Osteocyte (in vitro differentiated cells): ENCODE data around the gene DOK1. TPM values are rescaled to one million over a fixed set of nuclear protein-coding genes. Genes with fewer than 3 reads are reported as not detected.

ENCODE experiments used
- DNase-seq: peaks from one replicate; pipeline ENCODE4 v3.0.0; 2021; ENCODE audit warnings: mixed read lengths; ENCODE audit not compliant: unreplicated experiment; ENCODE audit errors: extremely low spot score
- H3K27ac Mint-ChIP-seq: one replicate; pipeline ENCODE4 v1.8.0; 2021; ENCODE audit warnings: mild to moderate bottlenecking, mixed read lengths; ENCODE audit not compliant: unreplicated experiment
- H3K27me3 Mint-ChIP-seq: one replicate; pipeline ENCODE4 v1.8.0; 2021; ENCODE audit warnings: mixed read lengths; ENCODE audit not compliant: unreplicated experiment
- H3K36me3 Mint-ChIP-seq: one replicate; pipeline ENCODE4 v1.8.0; 2021; ENCODE audit warnings: mixed read lengths; ENCODE audit not compliant: unreplicated experiment
- H3K4me1 Mint-ChIP-seq: one replicate; pipeline ENCODE4 v1.8.0; 2021; ENCODE audit warnings: mixed read lengths; ENCODE audit not compliant: unreplicated experiment
- H3K4me3 Mint-ChIP-seq: one replicate; pipeline ENCODE4 v1.8.0; 2021; ENCODE audit warnings: mild to moderate bottlenecking, moderate library complexity, mixed read lengths; ENCODE audit not compliant: unreplicated experiment
- H3K9me3 Mint-ChIP-seq: one replicate; pipeline ENCODE4 v1.8.0; 2021; ENCODE audit warnings: mixed read lengths; ENCODE audit not compliant: unreplicated experiment
- total RNA-seq: library from RNA; stranded (reverse); gene quantifications from 2 replicates; pipeline ENCODE4 v1.2.1, GENCODE V29; 2021
- TF ChIP-seq, protein P1 (sequence below): fragments of 200-600 bp; sonication (generic); IDR thresholded peaks from 2 replicates; pipeline ENCODE4 v1.5.0; 2021; ENCODE audit warnings: antibody characterized with exemption, mild to moderate bottlenecking, moderate library complexity

The DOK1 gene
- total RNA-seq, 1 donor from 2014 or later, result 17.7 TPM

DNA sequence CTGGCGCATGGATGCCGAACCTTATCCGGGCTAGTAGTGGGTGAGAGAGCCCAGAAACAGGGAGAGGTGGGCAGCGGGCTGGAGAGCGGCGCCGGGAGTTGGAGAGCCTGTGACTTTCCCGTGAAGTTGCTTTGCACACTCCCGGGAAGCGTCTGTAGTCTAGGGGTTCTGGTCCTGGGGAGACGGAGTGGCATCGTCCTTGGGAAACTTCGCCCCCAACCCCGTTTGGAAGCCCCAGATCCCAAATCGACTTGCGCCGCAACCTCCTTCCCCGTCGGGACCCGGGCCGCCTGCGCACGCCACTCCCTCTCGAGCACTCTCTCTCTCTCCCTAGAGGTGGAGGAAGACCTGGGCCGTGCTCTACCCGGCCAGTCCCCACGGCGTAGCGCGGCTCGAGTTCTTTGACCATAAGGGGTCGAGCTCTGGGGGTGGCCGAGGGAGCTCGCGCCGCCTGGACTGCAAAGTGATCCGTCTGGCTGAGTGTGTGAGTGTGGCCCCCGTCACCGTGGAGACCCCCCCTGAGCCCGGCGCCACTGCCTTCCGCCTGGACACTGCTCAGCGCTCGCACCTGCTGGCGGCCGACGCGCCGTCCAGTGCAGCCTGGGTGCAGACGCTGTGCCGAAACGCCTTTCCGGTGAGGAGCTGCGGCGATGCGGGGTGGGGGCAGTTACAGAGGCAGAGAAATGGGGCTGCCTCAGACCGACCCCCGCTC, 456 bp downstream of the DOK1 start:
- DNase-seq, result no peak
- Mint-ChIP-seq H3K27ac (peak overlapping the region; percentile 79), H3K27me3 (no peaks in the 10 kb centered on the region), H3K36me3 (peaks cover 6% of the 10 kb centered on the region), H3K4me3 (peak overlapping the region; percentile 80), H3K4me1 (peaks cover 38% of the 10 kb centered on the region), H3K9me3 (no peaks in the 10 kb centered on the region)
- TF ChIP-seq, protein P1, sequence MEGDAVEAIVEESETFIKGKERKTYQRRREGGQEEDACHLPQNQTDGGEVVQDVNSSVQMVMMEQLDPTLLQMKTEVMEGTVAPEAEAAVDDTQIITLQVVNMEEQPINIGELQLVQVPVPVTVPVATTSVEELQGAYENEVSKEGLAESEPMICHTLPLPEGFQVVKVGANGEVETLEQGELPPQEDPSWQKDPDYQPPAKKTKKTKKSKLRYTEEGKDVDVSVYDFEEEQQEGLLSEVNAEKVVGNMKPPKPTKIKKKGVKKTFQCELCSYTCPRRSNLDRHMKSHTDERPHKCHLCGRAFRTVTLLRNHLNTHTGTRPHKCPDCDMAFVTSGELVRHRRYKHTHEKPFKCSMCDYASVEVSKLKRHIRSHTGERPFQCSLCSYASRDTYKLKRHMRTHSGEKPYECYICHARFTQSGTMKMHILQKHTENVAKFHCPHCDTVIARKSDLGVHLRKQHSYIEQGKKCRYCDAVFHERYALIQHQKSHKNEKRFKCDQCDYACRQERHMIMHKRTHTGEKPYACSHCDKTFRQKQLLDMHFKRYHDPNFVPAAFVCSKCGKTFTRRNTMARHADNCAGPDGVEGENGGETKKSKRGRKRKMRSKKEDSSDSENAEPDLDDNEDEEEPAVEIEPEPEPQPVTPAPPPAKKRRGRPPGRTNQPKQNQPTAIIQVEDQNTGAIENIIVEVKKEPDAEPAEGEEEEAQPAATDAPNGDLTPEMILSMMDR, result no peak

DNA sequence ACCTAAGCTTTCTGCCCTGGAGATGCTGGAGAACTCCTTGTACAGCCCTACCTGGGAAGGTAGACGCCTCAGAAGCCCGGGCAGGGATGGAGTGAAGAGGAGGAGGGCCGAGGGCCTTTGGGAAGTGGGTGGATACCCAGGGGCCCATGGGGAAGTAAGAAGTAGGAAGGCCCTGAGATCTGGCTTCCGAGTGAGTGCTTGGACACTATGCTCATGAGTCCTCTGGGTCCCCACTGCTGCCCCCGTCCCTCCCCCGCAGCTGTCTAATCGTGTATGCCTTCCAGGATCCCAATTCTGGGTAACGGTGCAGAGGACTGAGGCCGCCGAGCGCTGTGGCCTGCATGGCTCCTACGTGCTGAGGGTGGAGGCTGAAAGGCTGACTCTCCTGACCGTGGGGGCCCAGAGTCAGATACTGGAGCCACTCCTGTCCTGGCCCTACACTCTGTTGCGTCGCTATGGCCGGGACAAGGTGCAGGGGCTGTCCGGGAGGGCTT, 1.1 kb downstream of the DOK1 start:
- DNase-seq, result no peak
- peak overlapping the region; percentile 80 for H3K4me3 Mint-ChIP-seq
- H3K27me3 Mint-ChIP-seq, result no peaks in the 10 kb centered on the region
- H3K27ac Mint-ChIP-seq, result no peak overlapping the region
- TF ChIP-seq, protein P1, result no peak
- peaks cover 32% of the 10 kb centered on the region for H3K4me1 Mint-ChIP-seq
- no peaks in the 10 kb centered on the region for H3K9me3 Mint-ChIP-seq
- H3K36me3 Mint-ChIP-seq, result peaks cover 6% of the 10 kb centered on the region

DNA sequence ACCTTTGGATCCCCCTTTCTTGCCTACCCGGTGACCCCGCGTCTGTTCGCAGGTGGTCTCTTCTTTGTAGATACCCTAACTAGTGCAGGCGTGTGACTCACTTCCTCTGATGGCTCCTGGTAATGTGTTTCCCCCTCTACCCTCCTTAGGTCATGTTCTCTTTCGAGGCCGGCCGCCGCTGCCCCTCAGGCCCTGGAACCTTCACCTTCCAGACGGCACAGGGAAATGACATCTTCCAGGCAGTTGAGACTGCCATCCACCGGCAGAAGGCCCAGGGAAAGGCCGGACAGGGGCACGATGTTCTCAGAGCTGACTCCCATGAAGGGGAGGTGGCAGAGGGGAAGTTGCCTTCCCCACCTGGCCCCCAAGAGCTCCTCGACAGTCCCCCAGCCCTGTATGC, 1.6 kb downstream of the DOK1 start:
- Mint-ChIP-seq H3K36me3 (peaks cover 6% of the 10 kb centered on the region), H3K27me3 (no peaks in the 10 kb centered on the region), H3K4me1 (peaks cover 29% of the 10 kb centered on the region), H3K27ac (no peak overlapping the region), H3K4me3 (peak overlapping the region; percentile 45), H3K9me3 (no peaks in the 10 kb centered on the region)
- DNase-seq, result no peak
- TF ChIP-seq, protein P1, result no peak

DNA sequence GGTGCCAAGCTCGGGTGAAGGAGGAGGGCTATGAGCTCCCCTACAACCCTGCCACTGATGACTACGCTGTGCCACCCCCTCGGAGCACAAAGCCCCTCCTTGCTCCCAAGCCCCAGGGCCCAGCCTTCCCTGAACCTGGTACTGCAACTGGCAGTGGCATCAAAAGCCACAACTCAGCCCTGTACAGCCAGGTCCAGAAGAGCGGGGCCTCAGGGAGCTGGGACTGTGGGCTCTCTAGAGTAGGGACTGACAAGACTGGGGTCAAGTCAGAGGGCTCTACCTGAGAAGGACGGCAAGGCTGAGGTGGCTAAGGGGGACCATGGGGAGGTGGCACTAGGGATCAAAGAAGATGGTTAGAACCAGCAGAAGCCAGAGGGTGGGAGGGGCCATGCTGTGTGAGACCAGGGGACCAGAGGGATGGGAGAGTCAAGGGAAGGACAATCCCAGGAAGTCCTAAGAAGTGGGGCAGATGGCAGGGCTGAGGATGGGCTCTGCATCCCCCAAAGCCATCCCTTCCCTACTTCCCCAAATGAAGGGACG, 2.4 kb downstream of the DOK1 start:
- H3K4me1 Mint-ChIP-seq, result peaks cover 22% of the 10 kb centered on the region
- DNase-seq, result no peak
- H3K4me3 Mint-ChIP-seq, result no peak overlapping the region
- no peak overlapping the region for H3K27ac Mint-ChIP-seq
- H3K36me3 Mint-ChIP-seq, result no peaks in the 10 kb centered on the region
- TF ChIP-seq, protein P1, result no peak
- no peaks in the 10 kb centered on the region for H3K27me3 Mint-ChIP-seq
- no peaks in the 10 kb centered on the region for H3K9me3 Mint-ChIP-seq
